KMS-11 (cell line): ENCODE measurements around the gene SPON1.
"Not testable (repeated sequence)": the region's sequence is repeated elsewhere in the genome, so short reads cannot be mapped to it uniquely, and the experiment has no call there.

ENCODE experiments used
- H2AFZ ChIP-seq: fragments of 200-600 bp; sonication (generic); 2 replicates; pipeline ENCODE4 v1.6.1; 2016; ENCODE audit warnings: antibody characterized with exemption, mixed run types, low read depth
- H3K27ac ChIP-seq: fragments of 200-600 bp; sonication (generic); 2 replicates; pipeline ENCODE4 v1.6.1; 2016; ENCODE audit warnings: mild to moderate bottlenecking, mixed run types
- H3K27me3 ChIP-seq: fragments of 200-600 bp; sonication (generic); 2 replicates; pipeline ENCODE4 v1.6.1; 2017; ENCODE audit warnings: mild to moderate bottlenecking, low read depth, mixed run types, moderate library complexity; ENCODE audit not compliant: insufficient read depth
- H3K36me3 ChIP-seq: fragments of 200-600 bp; sonication (generic); 2 replicates; pipeline ENCODE4 v1.6.1; 2017; ENCODE audit warnings: mild to moderate bottlenecking, mixed run types; ENCODE audit not compliant: insufficient read depth
- H3K4me1 ChIP-seq: fragments of 200-600 bp; sonication (generic); 2 replicates; pipeline ENCODE4 v1.6.1; 2016; ENCODE audit warnings: mild to moderate bottlenecking, low read depth, mixed run types; ENCODE audit not compliant: poor library complexity, severe bottlenecking
- H3K4me2 ChIP-seq: fragments of 200-600 bp; sonication (generic); 2 replicates; pipeline ENCODE4 v1.7.0; 2016; ENCODE audit warnings: mild to moderate bottlenecking, mixed run types
- H3K4me3 ChIP-seq: fragments of 200-600 bp; sonication (generic); IDR thresholded peaks from 2 replicates; pipeline ENCODE4 v1.6.1; 2017; ENCODE audit warnings: low read depth, low read length, mixed read lengths; ENCODE audit not compliant: insufficient read depth
- H3K79me2 ChIP-seq: fragments of 200-600 bp; sonication (generic); 2 replicates; pipeline ENCODE4 v1.6.1; 2016; ENCODE audit warnings: low read depth, mixed run types; ENCODE audit not compliant: insufficient read depth
- H3K9ac ChIP-seq: fragments of 200-600 bp; sonication (generic); 2 replicates; pipeline ENCODE4 v1.6.1; 2016; ENCODE audit warnings: mild to moderate bottlenecking, mixed run types
- H4K20me1 ChIP-seq: fragments of 200-600 bp; sonication (generic); 2 replicates; pipeline ENCODE4 v1.6.1; 2016; ENCODE audit warnings: mild to moderate bottlenecking, mixed run types; ENCODE audit not compliant: insufficient read depth
- TF ChIP-seq, protein P1 (sequence below): fragments of 200-600 bp; sonication (generic); conservative IDR thresholded peaks from 2 replicates; pipeline ENCODE4 v1.6.1; 2017; ENCODE audit warnings: low read depth, mild to moderate bottlenecking, antibody characterized with exemption, low read length, moderate library complexity, mixed read lengths

The SPON1 gene

GRCh38 chr11:14269692-14270573 is 307.4 kb downstream of the SPON1 start:
- no peak overlapping the region for H2AFZ ChIP-seq
- H3K4me2 ChIP-seq = no peak overlapping the region
- H3K79me2 ChIP-seq = no peaks in the 10 kb centered on the region
- no peak overlapping the region for H3K27ac ChIP-seq
- H3K4me3 ChIP-seq = no peak overlapping the region
- H3K4me1 ChIP-seq = no peaks in the 10 kb centered on the region
- H4K20me1 ChIP-seq = no peaks in the 10 kb centered on the region
- H3K36me3 ChIP-seq = no peaks in the 10 kb centered on the region
- H3K27me3 ChIP-seq = no peaks in the 10 kb centered on the region
- TF ChIP-seq, protein P1, sequence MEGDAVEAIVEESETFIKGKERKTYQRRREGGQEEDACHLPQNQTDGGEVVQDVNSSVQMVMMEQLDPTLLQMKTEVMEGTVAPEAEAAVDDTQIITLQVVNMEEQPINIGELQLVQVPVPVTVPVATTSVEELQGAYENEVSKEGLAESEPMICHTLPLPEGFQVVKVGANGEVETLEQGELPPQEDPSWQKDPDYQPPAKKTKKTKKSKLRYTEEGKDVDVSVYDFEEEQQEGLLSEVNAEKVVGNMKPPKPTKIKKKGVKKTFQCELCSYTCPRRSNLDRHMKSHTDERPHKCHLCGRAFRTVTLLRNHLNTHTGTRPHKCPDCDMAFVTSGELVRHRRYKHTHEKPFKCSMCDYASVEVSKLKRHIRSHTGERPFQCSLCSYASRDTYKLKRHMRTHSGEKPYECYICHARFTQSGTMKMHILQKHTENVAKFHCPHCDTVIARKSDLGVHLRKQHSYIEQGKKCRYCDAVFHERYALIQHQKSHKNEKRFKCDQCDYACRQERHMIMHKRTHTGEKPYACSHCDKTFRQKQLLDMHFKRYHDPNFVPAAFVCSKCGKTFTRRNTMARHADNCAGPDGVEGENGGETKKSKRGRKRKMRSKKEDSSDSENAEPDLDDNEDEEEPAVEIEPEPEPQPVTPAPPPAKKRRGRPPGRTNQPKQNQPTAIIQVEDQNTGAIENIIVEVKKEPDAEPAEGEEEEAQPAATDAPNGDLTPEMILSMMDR = no peak
- H3K9ac ChIP-seq = no peak overlapping the region

GRCh38 chr11:14270690-14271542 is 308.4 kb downstream of the SPON1 start:
- H3K36me3 ChIP-seq = no peaks in the 10 kb centered on the region
- TF ChIP-seq, protein P1 = no peak
- no peak overlapping the region for H3K9ac ChIP-seq
- no peaks in the 10 kb centered on the region for H4K20me1 ChIP-seq
- no peak overlapping the region for H3K27ac ChIP-seq
- no peaks in the 10 kb centered on the region for H3K4me1 ChIP-seq
- no peak overlapping the region for H3K4me2 ChIP-seq
- no peak overlapping the region for H3K4me3 ChIP-seq
- no peaks in the 10 kb centered on the region for H3K79me2 ChIP-seq
- H3K27me3 ChIP-seq = no peaks in the 10 kb centered on the region
- no peak overlapping the region for H2AFZ ChIP-seq

- no peaks in the 10 kb centered on the region for H3K79me2 ChIP-seq
- no peak overlapping the region for H3K4me2 ChIP-seq
- H3K36me3 ChIP-seq = no peaks in the 10 kb centered on the region
- no peak overlapping the region for H3K27ac ChIP-seq
- H3K27me3 ChIP-seq = no peaks in the 10 kb centered on the region
- H2AFZ ChIP-seq = no peak overlapping the region
- H3K9ac ChIP-seq = no peak overlapping the region
- peaks cover 19% of the 10 kb centered on the region for H3K4me1 ChIP-seq
- TF ChIP-seq, protein P1 = no peak
- no peak overlapping the region for H3K4me3 ChIP-seq
- no peaks in the 10 kb centered on the region for H4K20me1 ChIP-seq
These were observed 311.4 kb downstream of the SPON1 start for GRCh38 chr11:14273895-14274294.

DNA sequence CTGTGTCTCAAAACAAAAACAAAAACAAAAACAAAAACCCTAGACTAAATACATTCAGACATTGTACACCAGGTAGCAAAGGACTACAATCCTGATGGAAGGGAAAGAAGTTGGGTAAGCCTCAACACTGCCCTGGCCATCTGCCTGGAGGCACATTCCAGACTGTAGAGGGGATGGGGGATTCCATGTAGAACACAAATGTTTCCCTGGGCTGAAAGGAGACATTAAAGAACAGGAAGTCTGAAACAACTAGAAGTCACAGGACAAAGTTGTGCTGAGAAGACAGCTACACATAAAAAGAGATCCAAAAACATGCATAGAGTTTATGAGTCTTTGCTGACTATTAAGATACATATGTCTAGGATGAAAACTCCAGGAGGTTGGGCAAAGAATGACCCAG is 312.6 kb downstream of the SPON1 start:
- no peaks in the 10 kb centered on the region for H3K36me3 ChIP-seq
- H3K27me3 ChIP-seq = no peaks in the 10 kb centered on the region
- H4K20me1 ChIP-seq = no peaks in the 10 kb centered on the region
- H3K4me3 ChIP-seq = no peak overlapping the region
- H3K4me1 ChIP-seq = peaks cover 19% of the 10 kb centered on the region
- H2AFZ ChIP-seq = no peak overlapping the region
- H3K79me2 ChIP-seq = no peaks in the 10 kb centered on the region
- TF ChIP-seq, protein P1 = no peak
- no peak overlapping the region for H3K9ac ChIP-seq
- no peak overlapping the region for H3K4me2 ChIP-seq
- H3K27ac ChIP-seq = no peak overlapping the region

DNA sequence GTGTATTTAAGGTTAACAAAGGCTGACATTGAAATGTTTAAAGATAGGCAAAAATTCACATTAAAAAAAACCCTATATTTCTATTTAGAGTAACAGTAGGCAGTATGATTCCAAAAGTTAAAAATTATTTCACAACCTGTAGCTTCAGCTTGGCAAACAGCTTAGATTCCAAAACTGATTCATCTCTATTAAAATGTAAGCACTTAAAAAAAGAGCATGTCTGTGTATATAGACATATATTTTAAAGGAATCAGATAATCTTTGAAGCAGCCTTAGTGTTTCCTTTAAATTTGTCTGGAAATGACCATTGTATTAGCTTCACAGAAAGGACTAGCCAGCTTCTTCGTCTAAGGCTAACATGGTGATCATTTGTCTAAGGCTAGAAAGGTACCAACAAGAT is 316.3 kb downstream of the SPON1 start:
- not testable (repeated sequence) for H3K4me3 ChIP-seq, H2AFZ ChIP-seq, H3K4me2 ChIP-seq, H3K9ac ChIP-seq, H4K20me1 ChIP-seq, H3K36me3 ChIP-seq, H3K27me3 ChIP-seq, H3K79me2 ChIP-seq, H3K27ac ChIP-seq
- peaks cover 19% of the 10 kb centered on the region for H3K4me1 ChIP-seq
